GM12872 (cell line): Measurements from ENCODE around the gene PRKCD.
A peak's percentile ranks its signal among the peaks of the same experiment; 100 is the strongest.

Experiments used
- CTCF ChIP-seq: IDR thresholded peaks from 3 replicates; pipeline ENCODE4 v1.5.1; 2011; ENCODE audit warnings: low read depth, mild to moderate bottlenecking, low read length, moderate library complexity; ENCODE audit not compliant: insufficient read depth

The PRKCD gene

GRCh38 chr3:53225651-53226050, 64.6 kb downstream of the PRKCD start:
- no peak for TF ChIP-seq CTCF

- TF ChIP-seq CTCF, result no peak
Observed at GRCh38 chr3:53226142-53226840, 65.3 kb downstream of the PRKCD start.

DNA sequence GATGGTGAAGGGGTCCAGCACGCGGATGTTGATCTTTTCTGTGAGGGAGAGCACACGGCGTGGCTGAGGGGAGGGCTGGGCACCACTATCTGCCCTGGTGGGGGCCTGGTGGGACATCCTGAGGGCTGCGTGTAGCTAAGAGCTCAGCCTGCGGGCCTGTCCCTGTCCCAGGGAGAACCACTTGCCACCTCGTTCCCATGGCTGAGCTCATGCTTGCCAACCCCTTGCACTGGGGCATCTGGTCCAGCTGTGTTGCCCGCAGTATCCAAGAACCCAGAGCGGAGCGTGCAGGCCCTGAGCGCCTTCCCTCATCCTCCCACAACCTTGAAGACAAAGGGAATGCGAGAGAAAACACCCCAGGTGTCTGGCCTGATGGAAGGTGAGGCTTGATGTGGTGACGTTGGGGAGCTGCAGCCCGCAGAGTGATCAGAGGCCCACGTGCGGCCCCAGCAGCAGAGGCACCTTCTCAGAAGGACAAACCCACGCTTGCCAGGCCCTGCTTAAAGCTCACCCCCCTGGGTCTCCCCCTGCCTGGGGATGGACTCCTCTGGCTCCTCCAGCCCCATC, 65.9 kb downstream of the PRKCD start:
- TF ChIP-seq CTCF, result no peak

DNA sequence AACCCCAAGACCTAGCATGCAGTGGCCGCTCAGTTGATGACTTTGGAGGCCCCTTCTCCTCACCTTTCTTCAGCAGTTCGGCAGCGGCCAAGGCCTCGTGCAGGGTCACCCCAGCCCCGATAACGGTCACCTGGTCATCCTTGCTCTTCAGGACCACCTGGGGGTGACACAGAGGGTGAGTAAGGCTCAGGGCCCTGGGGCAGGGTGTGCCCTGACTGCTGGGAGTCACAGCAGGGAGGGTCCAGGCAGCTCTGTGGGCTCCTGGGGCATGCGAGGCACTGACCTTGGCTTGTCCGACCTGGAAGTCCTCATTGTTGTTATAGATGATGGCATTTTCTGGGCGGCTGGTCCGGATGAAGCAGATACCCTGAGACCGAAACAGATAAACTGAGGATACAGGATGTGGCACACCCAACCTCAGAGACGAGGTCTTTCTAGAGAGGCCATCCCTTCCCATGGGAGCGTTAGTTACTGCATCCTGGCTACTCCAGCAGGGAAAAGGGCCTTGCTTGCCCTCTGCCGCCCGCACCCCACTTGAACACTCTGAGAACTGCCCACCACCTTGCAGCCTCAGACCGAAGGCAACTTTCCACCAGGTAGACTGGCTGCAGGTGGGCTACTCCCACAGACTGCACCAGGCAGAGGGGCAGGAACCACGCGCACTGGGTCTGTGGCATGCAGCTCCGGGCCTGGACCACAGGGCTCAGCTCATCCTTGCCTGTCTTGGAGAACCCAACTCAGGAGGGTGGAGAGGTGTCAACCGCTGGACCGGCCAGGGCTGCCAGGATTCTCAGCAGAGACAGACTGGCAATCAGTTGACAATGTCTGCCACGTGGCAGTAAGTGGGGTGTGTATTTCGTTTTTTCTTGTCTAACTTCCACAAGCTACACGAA, 67.2 kb downstream of the PRKCD start:
- no peak for TF ChIP-seq CTCF

DNA sequence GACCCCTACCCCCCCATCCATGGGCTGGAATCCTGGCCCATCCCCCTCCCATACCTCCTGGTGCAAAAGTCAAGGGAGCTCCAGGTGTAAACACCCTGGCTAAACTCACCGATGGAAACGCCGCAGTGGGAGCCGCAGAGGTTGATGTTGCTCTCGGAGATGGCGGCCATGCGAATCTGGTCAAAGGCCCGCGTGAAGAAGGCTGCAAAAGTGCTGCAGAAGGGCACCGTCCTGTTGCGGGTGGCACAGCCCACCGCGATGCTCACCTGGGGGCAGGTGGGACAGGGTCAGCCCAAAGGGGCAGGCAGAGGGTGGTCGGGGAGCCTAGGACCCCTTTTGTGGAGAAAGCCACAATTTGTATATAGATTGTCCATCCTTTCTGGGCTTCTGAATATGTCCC, 68.2 kb downstream of the PRKCD start:
- no peak for TF ChIP-seq CTCF

DNA sequence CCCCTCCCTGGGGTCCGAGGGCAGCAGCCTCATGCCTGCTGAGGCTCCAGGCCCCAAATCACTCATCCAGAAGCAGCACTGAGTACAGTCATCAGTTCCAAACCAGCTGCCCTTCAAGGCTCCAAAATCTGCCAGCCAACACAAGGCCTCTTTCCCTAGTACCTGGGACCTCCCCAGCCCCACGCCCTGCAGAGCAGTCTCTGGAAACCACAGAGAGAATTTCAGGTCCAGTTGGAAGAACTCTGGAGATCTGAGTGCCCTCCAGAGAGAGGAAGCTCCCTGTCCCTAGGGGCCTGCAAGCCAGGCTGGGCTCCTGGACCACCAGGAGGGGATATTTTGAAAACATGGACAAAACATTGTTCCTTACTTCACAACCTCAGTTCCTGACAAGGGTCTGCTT, 68.6 kb downstream of the PRKCD start:
- no peak for TF ChIP-seq CTCF

DNA sequence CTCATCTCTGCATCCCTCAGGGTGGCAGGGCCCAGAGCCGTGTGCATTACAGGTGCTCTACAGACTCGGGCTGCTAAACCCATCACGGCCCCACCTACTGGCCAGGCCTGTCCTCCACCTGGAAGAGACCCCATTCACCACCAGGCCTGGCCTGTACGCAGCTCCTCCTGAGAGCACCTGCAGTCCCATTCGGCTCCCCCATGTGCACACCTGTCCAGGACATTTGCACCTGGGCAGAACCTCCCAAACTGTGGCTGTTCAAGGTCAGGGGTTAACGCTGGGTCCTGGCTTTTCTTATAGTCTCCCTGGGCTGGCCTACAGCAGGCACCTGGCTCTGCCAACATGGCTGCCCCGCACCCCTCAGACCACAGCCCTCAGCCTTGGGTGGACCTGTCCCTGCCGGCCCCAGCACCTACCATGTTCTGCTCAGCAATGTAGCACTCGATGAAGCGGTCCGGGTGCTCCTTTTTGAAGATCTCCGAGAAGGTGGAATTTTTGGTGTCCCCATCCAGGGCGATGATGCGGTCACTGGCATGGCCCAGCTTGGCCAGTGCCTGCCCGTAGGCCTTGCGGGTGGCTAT, 69.1 kb downstream of the PRKCD start:
- TF ChIP-seq CTCF, result peak; percentile 24; the same call in 2 of the 3 replicates
